RWPE2 (cell line): ENCODE results near the gene OR1N2.

Source experiments
- ATAC-seq: fragments of 200-7000 bp; cut with Tn5 transposase; 3 replicates; pipeline ENCODE4 v1.9.1; 2021; ENCODE audit warnings: low read depth
- DNase-seq: peaks from one replicate; pipeline ENCODE4 v3.0.0-alpha.2; 2020; ENCODE audit warnings: low spot score
- H3K27ac ChIP-seq: fragments of 450-650 bp; 2 replicates; pipeline ENCODE4 v1.5.1; 2017; ENCODE audit warnings: mild to moderate bottlenecking; ENCODE audit not compliant: poor library complexity, severe bottlenecking
- H3K27me3 ChIP-seq: fragments of 250-450 bp; sonication (Bioruptor Pico); 2 replicates; pipeline ENCODE4 v1.5.1; 2021; ENCODE audit warnings: mild to moderate bottlenecking, moderate library complexity; ENCODE audit not compliant: insufficient read depth, poor library complexity, severe bottlenecking
- H3K36me3 ChIP-seq: fragments of 250-450 bp; sonication (Bioruptor Pico); 2 replicates; pipeline ENCODE4 v1.5.1; 2020; ENCODE audit warnings: low read depth, mild to moderate bottlenecking, moderate library complexity
- H3K4me1 ChIP-seq: fragments of 250-450 bp; sonication (Bioruptor Pico); 2 replicates; pipeline ENCODE4 v1.5.1; 2021; ENCODE audit warnings: mild to moderate bottlenecking, moderate library complexity; ENCODE audit not compliant: insufficient read depth, poor library complexity, severe bottlenecking
- H3K4me3 ChIP-seq: fragments of 250-450 bp; sonication (Bioruptor Pico); 2 replicates; pipeline ENCODE4 v1.5.1; 2021; ENCODE audit warnings: mild to moderate bottlenecking, moderate library complexity; ENCODE audit not compliant: severe bottlenecking
- H3K9me3 ChIP-seq: fragments of 250-450 bp; sonication (Bioruptor Pico); 2 replicates; pipeline ENCODE4 v1.5.1; 2021; ENCODE audit warnings: mild to moderate bottlenecking, moderate library complexity; ENCODE audit not compliant: severe bottlenecking
- CTCF ChIP-seq: fragments of 450-650 bp; IDR thresholded peaks from one replicate; pipeline ENCODE4 v1.5.1; 2017; ENCODE audit warnings: mild to moderate bottlenecking, moderate library complexity; ENCODE audit not compliant: poor library complexity, severe bottlenecking

The OR1N2 gene

GRCh38 chr9:122538757-122539156, 14.2 kb upstream of the OR1N2 start:
- no peak for ATAC-seq
- Histone ChIP-seq H3K9me3 (no peaks in the 10 kb centered on the region), H3K27ac (no peak overlapping the region), H3K36me3 (no peaks in the 10 kb centered on the region), H3K4me3 (no peak overlapping the region), H3K27me3 (peaks cover 7% of the 10 kb centered on the region), H3K4me1 (no peaks in the 10 kb centered on the region)
- no peak for DNase-seq
- TF ChIP-seq CTCF, result no peak

GRCh38 chr9:122546196-122546595, 6.7 kb upstream of the OR1N2 start:
- TF ChIP-seq CTCF, result no peak
- H3K27ac ChIP-seq, result no peak overlapping the region
- H3K27me3 ChIP-seq, result peaks cover 7% of the 10 kb centered on the region
- no peaks in the 10 kb centered on the region for H3K36me3 ChIP-seq
- no peak for ATAC-seq
- H3K9me3 ChIP-seq, result no peaks in the 10 kb centered on the region
- DNase-seq, result no peak
- no peak overlapping the region for H3K4me3 ChIP-seq
- no peaks in the 10 kb centered on the region for H3K4me1 ChIP-seq

GRCh38 chr9:122551371-122551770, 1.5 kb upstream of the OR1N2 start:
- no peak overlapping the region for H3K27ac ChIP-seq
- H3K27me3 ChIP-seq, result no peaks in the 10 kb centered on the region
- H3K36me3 ChIP-seq, result no peaks in the 10 kb centered on the region
- H3K9me3 ChIP-seq, result no peaks in the 10 kb centered on the region
- no peak overlapping the region for H3K4me3 ChIP-seq
- no peak for DNase-seq
- 0 out of 3 replicates have a peak, but pooled peaks have one; percentile 44 for ATAC-seq
- no peak for TF ChIP-seq CTCF
- no peaks in the 10 kb centered on the region for H3K4me1 ChIP-seq

GRCh38 chr9:122561446-122561845, 8.5 kb downstream of the OR1N2 start:
- ATAC-seq (no peak), DNase-seq (no peak)
- H3K27ac ChIP-seq, result no peak overlapping the region
- H3K27me3 ChIP-seq, result peaks cover 9% of the 10 kb centered on the region
- H3K4me1 ChIP-seq, result no peaks in the 10 kb centered on the region
- no peak for TF ChIP-seq CTCF
- H3K4me3 ChIP-seq, result no peak overlapping the region
- no peaks in the 10 kb centered on the region for H3K9me3 ChIP-seq
- no peaks in the 10 kb centered on the region for H3K36me3 ChIP-seq

- no peak overlapping the region for H3K4me3 ChIP-seq
- DNase-seq, result no peak
- no peaks in the 10 kb centered on the region for H3K9me3 ChIP-seq
- H3K4me1 ChIP-seq, result no peaks in the 10 kb centered on the region
- TF ChIP-seq CTCF, result no peak
- peaks cover 5% of the 10 kb centered on the region for H3K27me3 ChIP-seq
- ATAC-seq, result no peak
- H3K27ac ChIP-seq, result no peak overlapping the region
- H3K36me3 ChIP-seq, result no peaks in the 10 kb centered on the region
Measured at GRCh38 chr9:122562134-122562760, 9.3 kb downstream of the OR1N2 start.
